Body of pancreas (tissue), 4 donors: ENCODE results near the gene PKNOX2.

ENCODE experiments used
- CTCF ChIP-seq, 7 experiments: fragments of 450-650 bp in 4 of 7; fragments of 200-600 bp in 3 of 7; sonication (generic) in 3 of 7; IDR thresholded peaks; one replicate each; pipeline ENCODE4 v1.5.1; 2016 to 2019; ENCODE audit warnings: antibody characterized with exemption in 7 of 7
- POLR2A ChIP-seq, 3 donors: fragments of 450-650 bp; IDR thresholded peaks; one replicate each; pipeline ENCODE4 v1.6.1; 2016; ENCODE audit warnings: antibody characterized with exemption in 3 of 3, mild to moderate bottlenecking in 2 of 3

DNA sequence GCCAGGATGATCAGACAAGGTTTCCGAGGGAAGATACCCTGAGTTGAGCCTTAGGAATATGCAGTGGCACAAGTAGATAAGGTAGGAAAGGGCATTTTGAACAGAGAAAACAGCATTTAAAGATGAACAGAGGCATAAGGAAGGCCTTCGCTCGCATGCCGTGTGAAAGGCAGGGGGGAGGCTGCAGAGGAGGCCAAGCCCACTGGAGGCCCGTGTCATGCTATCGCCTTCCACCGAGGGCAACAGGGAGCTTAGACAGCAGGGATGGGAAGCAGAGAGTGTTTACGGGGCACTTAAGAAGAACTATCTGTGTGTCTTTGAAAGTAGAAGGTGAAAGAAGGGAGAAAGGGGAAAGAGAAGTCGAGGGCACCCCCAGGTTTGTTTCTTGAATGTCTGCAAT lies 148.3 kb downstream of the PKNOX2 start:
- no peak for TF ChIP-seq CTCF (IDR thresholded peaks at IDR 0.05)
- TF ChIP-seq POLR2A (IDR thresholded peaks at IDR 0.05): no peak
